ENCODE data around the gene DHX8. TPM values are rescaled to one million over a fixed set of nuclear protein-coding genes. Genes with fewer than 3 reads are reported as not detected.

DHX8 gene
- total RNA-seq, 1 donor from 2014 or later, result 48.2 TPM

GRCh38 chr17:43574348-43574747, 90.6 kb downstream of the DHX8 start:
- DNase-seq (ENCODE audit: low read depth in 2 of 2), result no peak

- DNase-seq (ENCODE audit: low read depth in 2 of 2), result no peak
These were observed 91.2 kb downstream of the DHX8 start for GRCh38 chr17:43574896-43575525.

Other genes starting within 250 kb of the DHX8 start
- gene RNU2-1, start 250.0 kb upstream of the DHX8 start, total RNA-seq, result not detected in 2 replicates
- 1.1 and 2.2 TPM in 2 replicates for gene ARL4D, start 85.0 kb upstream of the DHX8 start, total RNA-seq
- gene ETV4, start 62.4 kb downstream of the DHX8 start, total RNA-seq, result 2.4 and 4.4 TPM in 2 replicates
- not detected in 2 replicates for gene MEOX1, start 177.9 kb downstream of the DHX8 start, total RNA-seq